ENCODE data around the gene PRICKLE1. TPM values are rescaled to one million over a fixed set of nuclear protein-coding genes. Genes with fewer than 3 reads are reported as not detected.

The PRICKLE1 gene
- total RNA-seq, 1 donor from 2014 or later: 6.4 TPM

DNA sequence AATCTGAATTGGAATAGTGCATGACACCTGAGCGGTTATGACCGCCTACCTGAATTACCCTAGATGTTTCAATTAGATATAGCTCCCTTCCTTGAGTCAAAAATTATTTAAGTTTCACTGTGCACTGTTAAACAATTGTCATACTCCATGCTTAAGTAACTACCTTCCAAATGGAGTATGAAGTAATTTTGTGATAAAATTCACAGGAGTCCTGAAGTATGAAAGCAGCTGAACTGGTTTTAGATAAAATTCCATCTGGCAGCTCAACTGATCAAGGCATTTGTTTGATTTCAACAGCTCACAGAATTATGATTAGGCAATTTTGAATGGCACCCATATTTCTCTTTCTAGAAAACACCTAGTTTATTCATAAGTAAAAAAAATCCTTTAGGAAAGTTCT lies 19.5 kb downstream of the PRICKLE1 start:
- H3K27ac Mint-ChIP-seq (ENCODE audit: unreplicated experiment): no peak overlapping the region
- TF ChIP-seq, protein P1, sequence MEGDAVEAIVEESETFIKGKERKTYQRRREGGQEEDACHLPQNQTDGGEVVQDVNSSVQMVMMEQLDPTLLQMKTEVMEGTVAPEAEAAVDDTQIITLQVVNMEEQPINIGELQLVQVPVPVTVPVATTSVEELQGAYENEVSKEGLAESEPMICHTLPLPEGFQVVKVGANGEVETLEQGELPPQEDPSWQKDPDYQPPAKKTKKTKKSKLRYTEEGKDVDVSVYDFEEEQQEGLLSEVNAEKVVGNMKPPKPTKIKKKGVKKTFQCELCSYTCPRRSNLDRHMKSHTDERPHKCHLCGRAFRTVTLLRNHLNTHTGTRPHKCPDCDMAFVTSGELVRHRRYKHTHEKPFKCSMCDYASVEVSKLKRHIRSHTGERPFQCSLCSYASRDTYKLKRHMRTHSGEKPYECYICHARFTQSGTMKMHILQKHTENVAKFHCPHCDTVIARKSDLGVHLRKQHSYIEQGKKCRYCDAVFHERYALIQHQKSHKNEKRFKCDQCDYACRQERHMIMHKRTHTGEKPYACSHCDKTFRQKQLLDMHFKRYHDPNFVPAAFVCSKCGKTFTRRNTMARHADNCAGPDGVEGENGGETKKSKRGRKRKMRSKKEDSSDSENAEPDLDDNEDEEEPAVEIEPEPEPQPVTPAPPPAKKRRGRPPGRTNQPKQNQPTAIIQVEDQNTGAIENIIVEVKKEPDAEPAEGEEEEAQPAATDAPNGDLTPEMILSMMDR (IDR thresholded peaks at IDR 0.05; ENCODE audit: partially characterized antibody, unreplicated experiment): no peak

DNA sequence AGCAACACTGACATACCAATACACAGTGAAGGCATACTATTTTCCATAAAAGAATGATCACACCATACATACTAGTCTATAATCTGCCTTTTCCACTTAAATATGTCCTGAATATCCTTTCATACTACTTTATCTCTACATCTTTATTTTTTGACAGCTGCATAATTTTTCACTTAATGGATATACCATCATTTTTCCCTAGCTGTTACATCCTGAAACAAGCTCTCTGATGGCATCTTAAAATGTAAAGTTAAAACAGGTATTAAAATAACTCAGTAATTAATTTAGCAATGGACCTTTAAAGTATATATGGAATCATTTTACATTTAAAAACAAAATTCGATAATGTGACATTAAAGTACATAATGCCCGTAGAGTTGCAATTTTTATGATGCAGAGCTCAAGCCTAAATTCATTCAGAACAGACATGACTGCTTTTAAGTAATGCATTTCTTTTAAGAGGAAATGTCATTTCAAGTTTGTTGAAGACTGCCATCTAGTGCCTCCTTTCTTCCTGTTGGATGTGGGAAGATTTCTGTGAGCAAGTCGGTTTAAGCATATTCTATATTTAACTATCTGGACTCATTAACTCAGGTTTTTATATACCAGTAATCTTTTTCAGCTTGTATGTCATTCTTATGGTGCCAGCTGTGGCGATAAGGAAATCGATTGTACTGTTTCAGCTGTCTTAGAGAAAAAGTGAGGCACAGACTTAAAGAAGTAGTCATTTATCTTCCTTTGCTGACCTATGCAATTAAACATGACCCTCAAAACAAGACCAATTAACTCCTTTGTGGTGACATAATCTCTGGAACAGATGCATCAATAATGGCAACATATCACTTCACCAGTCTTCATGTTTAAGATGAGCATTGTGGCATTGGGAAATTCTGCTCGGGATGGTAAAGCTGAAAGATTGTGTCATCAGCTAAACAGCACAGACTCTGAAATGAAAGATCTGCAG lies 20.3 kb downstream of the PRICKLE1 start:
- Mint-ChIP-seq H3K27me3 (ENCODE audit: unreplicated experiment) (no peaks in the 10 kb centered on the region), H3K36me3 (ENCODE audit: unreplicated experiment) (no peaks in the 10 kb centered on the region), H3K27ac (ENCODE audit: unreplicated experiment) (no peak overlapping the region), H3K9me3 (ENCODE audit: unreplicated experiment) (no peaks in the 10 kb centered on the region), H3K4me3 (ENCODE audit: unreplicated experiment) (no peak overlapping the region), H3K4me1 (ENCODE audit: low read depth, unreplicated experiment) (no peaks in the 10 kb centered on the region)
- TF ChIP-seq, protein P1 (IDR thresholded peaks at IDR 0.05; ENCODE audit: partially characterized antibody, unreplicated experiment): no peak
- DNase-seq: no peak

More for the DNA sequence above, 19.5 kb downstream of the PRICKLE1 start:
- Mint-ChIP-seq H3K9me3 (ENCODE audit: unreplicated experiment) (no peaks in the 10 kb centered on the region), H3K4me3 (ENCODE audit: unreplicated experiment) (no peak overlapping the region), H3K27me3 (ENCODE audit: unreplicated experiment) (no peaks in the 10 kb centered on the region), H3K4me1 (ENCODE audit: low read depth, unreplicated experiment) (no peaks in the 10 kb centered on the region), H3K36me3 (ENCODE audit: unreplicated experiment) (no peaks in the 10 kb centered on the region)
- DNase-seq: no peak

DNA sequence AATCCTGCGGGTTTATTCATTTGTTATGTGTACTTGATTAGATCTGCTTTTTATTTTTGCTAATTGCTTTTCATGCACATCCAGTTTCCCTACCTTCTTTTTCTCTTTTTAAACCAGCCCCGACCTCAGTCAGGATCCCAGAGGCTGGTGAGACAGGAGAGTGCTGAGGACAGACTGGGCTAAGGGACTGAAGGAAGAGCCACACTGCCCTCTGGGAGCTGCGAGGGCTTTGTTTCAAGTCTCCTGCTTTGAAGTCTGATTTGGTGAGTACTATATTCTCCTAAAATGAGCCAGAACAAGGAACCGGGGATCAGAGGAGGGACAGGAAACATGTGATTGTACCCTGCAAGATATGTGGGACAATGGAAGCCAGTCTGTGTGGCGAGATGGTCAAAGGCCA lies 23.9 kb downstream of the PRICKLE1 start:
- no peaks in the 10 kb centered on the region for H3K36me3 Mint-ChIP-seq (ENCODE audit: unreplicated experiment)
- no peaks in the 10 kb centered on the region for H3K27me3 Mint-ChIP-seq (ENCODE audit: unreplicated experiment)
- H3K4me1 Mint-ChIP-seq (ENCODE audit: low read depth, unreplicated experiment): no peaks in the 10 kb centered on the region
- DNase-seq: no peak
- no peak overlapping the region for H3K27ac Mint-ChIP-seq (ENCODE audit: unreplicated experiment)
- H3K4me3 Mint-ChIP-seq (ENCODE audit: unreplicated experiment): no peak overlapping the region
- TF ChIP-seq, protein P1 (IDR thresholded peaks at IDR 0.05; ENCODE audit: partially characterized antibody, unreplicated experiment): no peak
- H3K9me3 Mint-ChIP-seq (ENCODE audit: unreplicated experiment): no peaks in the 10 kb centered on the region

DNA sequence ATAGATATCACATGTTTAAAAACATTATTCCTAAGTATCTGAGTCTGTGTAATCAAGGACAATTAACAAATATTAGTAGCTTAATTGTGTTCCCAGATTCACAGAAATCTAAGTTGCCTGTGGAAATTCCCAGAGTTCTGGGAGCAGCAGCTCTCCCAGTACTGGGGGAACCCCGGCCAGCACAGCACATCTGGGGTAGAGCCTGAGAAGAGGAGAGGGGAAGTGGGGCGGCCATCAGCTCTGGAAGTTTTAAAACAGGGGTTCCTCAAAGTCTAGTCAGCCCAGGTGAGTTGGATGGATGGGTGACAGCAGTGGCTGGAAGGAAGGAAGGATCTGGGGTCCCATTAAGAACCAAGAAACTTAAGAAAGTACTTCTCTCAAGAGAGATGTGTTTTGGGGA lies 24.6 kb downstream of the PRICKLE1 start:
- TF ChIP-seq, protein P1 (IDR thresholded peaks at IDR 0.05; ENCODE audit: partially characterized antibody, unreplicated experiment): no peak
- H3K27me3 Mint-ChIP-seq (ENCODE audit: unreplicated experiment): no peaks in the 10 kb centered on the region
- no peak overlapping the region for H3K27ac Mint-ChIP-seq (ENCODE audit: unreplicated experiment)
- DNase-seq: no peak
- H3K9me3 Mint-ChIP-seq (ENCODE audit: unreplicated experiment): no peaks in the 10 kb centered on the region
- no peaks in the 10 kb centered on the region for H3K36me3 Mint-ChIP-seq (ENCODE audit: unreplicated experiment)
- H3K4me1 Mint-ChIP-seq (ENCODE audit: low read depth, unreplicated experiment): no peaks in the 10 kb centered on the region
- no peak overlapping the region for H3K4me3 Mint-ChIP-seq (ENCODE audit: unreplicated experiment)

DNA sequence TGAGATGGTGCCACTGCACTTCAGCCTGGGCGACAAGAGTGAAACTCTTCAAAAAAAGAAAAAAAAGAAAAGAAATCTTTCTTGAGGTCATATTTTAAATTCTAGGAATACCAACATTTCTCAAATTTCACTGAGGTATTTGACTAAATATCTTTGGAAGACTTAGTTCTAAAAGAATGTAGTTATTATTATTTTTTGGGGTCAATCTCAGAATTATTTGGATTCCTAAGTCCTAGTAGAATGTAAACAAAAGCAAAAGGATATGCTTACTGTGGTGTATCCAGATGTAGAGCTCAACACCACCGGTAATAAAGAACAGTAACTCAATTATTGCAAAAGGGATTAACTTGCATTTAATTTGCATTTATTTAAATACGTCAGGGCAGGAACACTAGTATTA lies 25.0 kb downstream of the PRICKLE1 start:
- TF ChIP-seq, protein P1 (IDR thresholded peaks at IDR 0.05; ENCODE audit: partially characterized antibody, unreplicated experiment): no peak
- Mint-ChIP-seq H3K36me3 (ENCODE audit: unreplicated experiment) (no peaks in the 10 kb centered on the region), H3K9me3 (ENCODE audit: unreplicated experiment) (no peaks in the 10 kb centered on the region), H3K4me3 (ENCODE audit: unreplicated experiment) (no peak overlapping the region), H3K27ac (ENCODE audit: unreplicated experiment) (no peak overlapping the region), H3K4me1 (ENCODE audit: low read depth, unreplicated experiment) (no peaks in the 10 kb centered on the region), H3K27me3 (ENCODE audit: unreplicated experiment) (no peaks in the 10 kb centered on the region)
- DNase-seq: no peak

All from glutamatergic neuron (in vitro differentiated cells).